Measurements from ENCODE around the gene KIF6. TPM values are rescaled to one million over a fixed set of nuclear protein-coding genes. Genes with fewer than 3 reads are reported as not detected.

KIF6 gene
- total RNA-seq, 1 experiment from 2014 or later, result not detected

- Histone ChIP-seq H3K4me3 (replicated peaks in 1 of 2; ENCODE audit: low read depth in 1 of 2, low read length in 2 of 2) (no peak overlapping the region), H3K9me2 (ENCODE audit: insufficient read depth) (no peaks in the 10 kb centered on the region), H3K4me2 (ENCODE audit: low read length) (no peak overlapping the region), H3K79me2 (ENCODE audit: insufficient read depth, low read length) (no peaks in the 10 kb centered on the region), H3K4me1 (ENCODE audit: control insufficient read depth in 1 of 2, insufficient read depth in 2 of 2, low read length in 2 of 2) (no peaks in the 10 kb centered on the region), H3K27ac (ENCODE audit: low read depth, low read length) (no peak overlapping the region), H2AFZ (ENCODE audit: low read depth, low read length, poor library complexity, severe bottlenecking) (no peak overlapping the region), H3K27me3 (ENCODE audit: insufficient read depth, low read length) (peaks cover 47% of the 10 kb centered on the region), H3K9me3 (ENCODE audit: control insufficient read depth in 1 of 2, insufficient read depth in 1 of 2, low read depth in 1 of 2, low read length in 2 of 2) (no peaks in the 10 kb centered on the region), H4K20me1 (ENCODE audit: insufficient read depth) (no peaks in the 10 kb centered on the region), H3K36me3 (ENCODE audit: control insufficient read depth in 1 of 2, insufficient read depth in 2 of 2, low read length in 2 of 2) (no peaks in the 10 kb centered on the region), H3K9ac (ENCODE audit: low read length) (no peak overlapping the region)
- CTCF ChIA-PET, result no interaction called here
- RAD21 ChIA-PET (ENCODE audit: low non-redundant PET in 1 of 2, low total read pairs in 2 of 2, uncharacterized antibody in 2 of 2, unreplicated experiment in 2 of 2), result no interaction called here
- intact Hi-C loops (cut with micrococcal nuclease), result no loop called here
- no peak for DNase-seq (ENCODE audit: low read depth, low spot score)
- POLR2A ChIA-PET, result no interaction called here
- BruUV-seq (replicated peaks), result no TSS peak
- ATAC-seq, result no peak
- TF ChIP-seq REST (IDR thresholded peaks at IDR 0.05; ENCODE audit: low read depth) (no peak), CTCF (IDR thresholded peaks at IDR 0.05 in 2 of 3, conservative IDR thresholded peaks at IDR 0.05 in 1 of 3; ENCODE audit: borderline replicate concordance in 1 of 3, insufficient read depth in 1 of 3, low read depth in 2 of 3, low read length in 2 of 3) (no peak), POLR2A (IDR thresholded peaks at IDR 0.05; ENCODE audit: borderline replicate concordance, extremely low read depth, insufficient read depth, insufficient read length) (no peak), ATF3 (IDR thresholded peaks at IDR 0.05) (no peak), ZBTB33 (IDR thresholded peaks at IDR 0.05; ENCODE audit: extremely low read depth, insufficient replicate concordance, low read length) (no peak), YY1 (IDR thresholded peaks at IDR 0.05; ENCODE audit: extremely low read depth, insufficient replicate concordance, low read depth, low read length) (no peak), ZNF274 (IDR thresholded peaks at IDR 0.05; ENCODE audit: low read depth, low read length) (no peak), SIN3A (IDR thresholded peaks at IDR 0.05; ENCODE audit: low read depth) (no peak)
Measured at GRCh38 chr6:39381550-39382140, 343.6 kb downstream of the KIF6 start.
